Measurements from ENCODE around the gene ARHGAP24. TPM values are rescaled to one million over a fixed set of nuclear protein-coding genes. Genes with fewer than 3 reads are reported as not detected.

ARHGAP24 gene
- total and polyA plus RNA-seq, 2 experiments from 2014 or later: 0.21 to 0.36 TPM

- H3K36me3 Mint-ChIP-seq (ENCODE audit: low read depth): no peaks in the 10 kb centered on the region
- H3K27ac Mint-ChIP-seq: no peak overlapping the region
- Histone ChIP-seq H4K20me1 (replicated peaks; ENCODE audit: insufficient read depth) (no peaks in the 10 kb centered on the region), H3K4me2 (no peak overlapping the region), H3K27ac (ENCODE audit: low read depth) (no peak overlapping the region), H3K27me3 (ENCODE audit: insufficient read depth) (no peaks in the 10 kb centered on the region), H3K79me2 (replicated peaks; ENCODE audit: insufficient read depth) (no peaks in the 10 kb centered on the region), H3K36me3 (ENCODE audit: insufficient read depth) (no peaks in the 10 kb centered on the region), H3F3A (replicated peaks; ENCODE audit: low read depth) (no peaks in the 10 kb centered on the region), H3K4me1 (ENCODE audit: insufficient read depth) (no peaks in the 10 kb centered on the region), H2AFZ (no peak overlapping the region), H3K4me3 (no peak overlapping the region), H3K9me2 (ENCODE audit: insufficient read depth) (no peaks in the 10 kb centered on the region)
- TF ChIP-seq ZNF114 (CRISPR knock-in tag; IDR thresholded peaks at IDR 0.05) (no peak), REST (IDR thresholded peaks at IDR 0.05; ENCODE audit: unreplicated experiment) (no peak), JUNB (IDR thresholded peaks at IDR 0.05; ENCODE audit: unreplicated experiment) (no peak), ETS1 (IDR thresholded peaks at IDR 0.05) (no peak), STAT1 (IDR thresholded peaks at IDR 0.05; ENCODE audit: unreplicated experiment) (no peak), POLR2AphosphoS5 (IDR thresholded peaks at IDR 0.05; ENCODE audit: low read depth) (no peak), CREB1 (CRISPR knock-in tag; IDR thresholded peaks at IDR 0.05; ENCODE audit: low read depth) (no peak), ZNF462 (CRISPR knock-in tag; IDR thresholded peaks at IDR 0.05) (no peak), EZH2phosphoT487 (IDR thresholded peaks at IDR 0.05; ENCODE audit: unreplicated experiment) (no peak)
- no peaks in the 10 kb centered on the region for H3K9me3 Mint-ChIP-seq
- H3K4me3 Mint-ChIP-seq: no peak overlapping the region
- H3K4me1 Mint-ChIP-seq: peaks cover 10% of the 10 kb centered on the region
- DNase-seq (ENCODE audit: low spot score) (no peak), ATAC-seq (no peak)
- H3K27me3 Mint-ChIP-seq (ENCODE audit: insufficient read depth, low read depth, poor library complexity): no peaks in the 10 kb centered on the region
Measured at GRCh38 chr4:85879518-85879917, 404.6 kb downstream of the ARHGAP24 start.
